ENCODE data around the gene PTGES2. TPM values are rescaled to one million over a fixed set of nuclear protein-coding genes. Genes with fewer than 3 reads are reported as not detected.

Gene PTGES2
- total and polyA plus RNA-seq, 9 of the 15 experiments (the other 6 are each of a cell fraction or from before 2014, with no cell fraction given): 2.4 to 196 (median 90.1) TPM

DNA sequence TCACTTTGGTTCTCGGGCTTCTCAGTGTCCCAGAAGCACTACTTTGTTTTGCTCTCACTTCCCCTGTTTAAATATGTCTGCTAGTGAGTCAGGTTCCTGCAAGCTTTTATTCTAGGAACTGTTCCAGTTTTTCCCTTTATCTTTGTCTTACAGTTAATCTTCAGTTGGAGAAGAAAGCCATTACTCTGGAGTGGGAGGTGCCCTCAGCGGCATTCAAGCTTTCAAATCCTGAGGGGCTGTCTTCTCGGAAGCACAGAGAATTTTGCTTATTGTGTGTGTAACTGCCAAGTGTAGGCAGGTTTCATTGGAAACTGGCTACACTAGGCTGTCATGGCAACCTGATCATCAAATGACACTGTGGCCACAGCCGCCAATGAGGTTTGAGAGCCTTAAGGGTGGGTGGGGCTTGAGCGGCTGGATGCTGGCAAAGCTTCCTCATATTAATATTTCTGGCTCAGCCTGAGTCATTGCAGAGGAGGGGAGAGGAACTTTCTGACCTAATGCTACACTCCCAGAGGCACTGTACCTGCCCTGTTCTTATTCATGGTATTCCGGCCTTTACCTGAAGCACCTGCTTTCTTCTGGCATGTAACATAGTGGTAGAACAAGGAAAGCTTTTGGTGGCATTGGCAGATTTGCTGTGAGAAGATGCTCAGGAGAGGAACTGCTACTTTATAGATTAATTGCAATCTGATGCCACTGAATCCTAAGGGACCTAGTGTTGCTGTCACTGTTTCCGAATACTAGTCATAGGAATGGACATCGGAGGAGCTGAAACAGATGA, 33.2 kb downstream of the PTGES2 start (continued):
- TF ChIP-seq JUND (IDR thresholded peaks at IDR 0.05; ENCODE audit: borderline replicate concordance, low read depth, low read length): 0 out of 2 replicates have a peak, but pooled peaks have one; percentile 24
- TF ChIP-seq JUND (tag; IDR thresholded peaks at IDR 0.05; ENCODE audit: borderline replicate concordance, low read depth, low read length): peak; percentile 60; the same call in 1 of the 3 replicates
- peak; percentile 85 for TF ChIP-seq NFIC (IDR thresholded peaks at IDR 0.05)
- peak; percentile 91 for TF ChIP-seq ARID1B (IDR thresholded peaks at IDR 0.05)
- TF ChIP-seq RBM17 (IDR thresholded peaks at IDR 0.05; ENCODE audit: borderline replicate concordance, low read depth, low read length): no peak
- no peak for TF ChIP-seq HNRNPH1 (optimal IDR thresholded peaks at IDR 0.05; ENCODE audit: low read depth, low read length)
- TF ChIP-seq, protein P1, sequence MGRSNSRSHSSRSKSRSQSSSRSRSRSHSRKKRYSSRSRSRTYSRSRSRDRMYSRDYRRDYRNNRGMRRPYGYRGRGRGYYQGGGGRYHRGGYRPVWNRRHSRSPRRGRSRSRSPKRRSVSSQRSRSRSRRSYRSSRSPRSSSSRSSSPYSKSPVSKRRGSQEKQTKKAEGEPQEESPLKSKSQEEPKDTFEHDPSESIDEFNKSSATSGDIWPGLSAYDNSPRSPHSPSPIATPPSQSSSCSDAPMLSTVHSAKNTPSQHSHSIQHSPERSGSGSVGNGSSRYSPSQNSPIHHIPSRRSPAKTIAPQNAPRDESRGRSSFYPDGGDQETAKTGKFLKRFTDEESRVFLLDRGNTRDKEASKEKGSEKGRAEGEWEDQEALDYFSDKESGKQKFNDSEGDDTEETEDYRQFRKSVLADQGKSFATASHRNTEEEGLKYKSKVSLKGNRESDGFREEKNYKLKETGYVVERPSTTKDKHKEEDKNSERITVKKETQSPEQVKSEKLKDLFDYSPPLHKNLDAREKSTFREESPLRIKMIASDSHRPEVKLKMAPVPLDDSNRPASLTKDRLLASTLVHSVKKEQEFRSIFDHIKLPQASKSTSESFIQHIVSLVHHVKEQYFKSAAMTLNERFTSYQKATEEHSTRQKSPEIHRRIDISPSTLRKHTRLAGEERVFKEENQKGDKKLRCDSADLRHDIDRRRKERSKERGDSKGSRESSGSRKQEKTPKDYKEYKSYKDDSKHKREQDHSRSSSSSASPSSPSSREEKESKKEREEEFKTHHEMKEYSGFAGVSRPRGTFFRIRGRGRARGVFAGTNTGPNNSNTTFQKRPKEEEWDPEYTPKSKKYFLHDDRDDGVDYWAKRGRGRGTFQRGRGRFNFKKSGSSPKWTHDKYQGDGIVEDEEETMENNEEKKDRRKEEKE (IDR thresholded peaks at IDR 0.05; ENCODE audit: borderline replicate concordance in 1 of 2, control insufficient read depth in 1 of 2, low read depth in 2 of 2, low read length in 1 of 2): no peak
- peak; percentile 88; the same call in 1 of the 2 replicates for TF ChIP-seq GTF2E2 (tag; IDR thresholded peaks at IDR 0.05)
- TF ChIP-seq HMG20A (CRISPR knock-in tag; conservative IDR thresholded peaks at IDR 0.05): no peak
- TF ChIP-seq, protein P2, sequence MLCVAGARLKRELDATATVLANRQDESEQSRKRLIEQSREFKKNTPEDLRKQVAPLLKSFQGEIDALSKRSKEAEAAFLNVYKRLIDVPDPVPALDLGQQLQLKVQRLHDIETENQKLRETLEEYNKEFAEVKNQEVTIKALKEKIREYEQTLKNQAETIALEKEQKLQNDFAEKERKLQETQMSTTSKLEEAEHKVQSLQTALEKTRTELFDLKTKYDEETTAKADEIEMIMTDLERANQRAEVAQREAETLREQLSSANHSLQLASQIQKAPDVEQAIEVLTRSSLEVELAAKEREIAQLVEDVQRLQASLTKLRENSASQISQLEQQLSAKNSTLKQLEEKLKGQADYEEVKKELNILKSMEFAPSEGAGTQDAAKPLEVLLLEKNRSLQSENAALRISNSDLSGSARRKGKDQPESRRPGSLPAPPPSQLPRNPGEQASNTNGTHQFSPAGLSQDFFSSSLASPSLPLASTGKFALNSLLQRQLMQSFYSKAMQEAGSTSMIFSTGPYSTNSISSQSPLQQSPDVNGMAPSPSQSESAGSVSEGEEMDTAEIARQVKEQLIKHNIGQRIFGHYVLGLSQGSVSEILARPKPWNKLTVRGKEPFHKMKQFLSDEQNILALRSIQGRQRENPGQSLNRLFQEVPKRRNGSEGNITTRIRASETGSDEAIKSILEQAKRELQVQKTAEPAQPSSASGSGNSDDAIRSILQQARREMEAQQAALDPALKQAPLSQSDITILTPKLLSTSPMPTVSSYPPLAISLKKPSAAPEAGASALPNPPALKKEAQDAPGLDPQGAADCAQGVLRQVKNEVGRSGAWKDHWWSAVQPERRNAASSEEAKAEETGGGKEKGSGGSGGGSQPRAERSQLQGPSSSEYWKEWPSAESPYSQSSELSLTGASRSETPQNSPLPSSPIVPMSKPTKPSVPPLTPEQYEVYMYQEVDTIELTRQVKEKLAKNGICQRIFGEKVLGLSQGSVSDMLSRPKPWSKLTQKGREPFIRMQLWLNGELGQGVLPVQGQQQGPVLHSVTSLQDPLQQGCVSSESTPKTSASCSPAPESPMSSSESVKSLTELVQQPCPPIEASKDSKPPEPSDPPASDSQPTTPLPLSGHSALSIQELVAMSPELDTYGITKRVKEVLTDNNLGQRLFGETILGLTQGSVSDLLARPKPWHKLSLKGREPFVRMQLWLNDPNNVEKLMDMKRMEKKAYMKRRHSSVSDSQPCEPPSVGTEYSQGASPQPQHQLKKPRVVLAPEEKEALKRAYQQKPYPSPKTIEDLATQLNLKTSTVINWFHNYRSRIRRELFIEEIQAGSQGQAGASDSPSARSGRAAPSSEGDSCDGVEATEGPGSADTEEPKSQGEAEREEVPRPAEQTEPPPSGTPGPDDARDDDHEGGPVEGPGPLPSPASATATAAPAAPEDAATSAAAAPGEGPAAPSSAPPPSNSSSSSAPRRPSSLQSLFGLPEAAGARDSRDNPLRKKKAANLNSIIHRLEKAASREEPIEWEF (CRISPR knock-in tag; IDR thresholded peaks at IDR 0.05): no peak
- TF ChIP-seq CC2D1A (IDR thresholded peaks at IDR 0.05): peak; percentile 57; the same call in 1 of the 2 replicates
- TF ChIP-seq NFRKB (IDR thresholded peaks at IDR 0.05; ENCODE audit: low read depth): no peak; the same call in 1 of the 2 replicates
- TF ChIP-seq, protein P3, sequence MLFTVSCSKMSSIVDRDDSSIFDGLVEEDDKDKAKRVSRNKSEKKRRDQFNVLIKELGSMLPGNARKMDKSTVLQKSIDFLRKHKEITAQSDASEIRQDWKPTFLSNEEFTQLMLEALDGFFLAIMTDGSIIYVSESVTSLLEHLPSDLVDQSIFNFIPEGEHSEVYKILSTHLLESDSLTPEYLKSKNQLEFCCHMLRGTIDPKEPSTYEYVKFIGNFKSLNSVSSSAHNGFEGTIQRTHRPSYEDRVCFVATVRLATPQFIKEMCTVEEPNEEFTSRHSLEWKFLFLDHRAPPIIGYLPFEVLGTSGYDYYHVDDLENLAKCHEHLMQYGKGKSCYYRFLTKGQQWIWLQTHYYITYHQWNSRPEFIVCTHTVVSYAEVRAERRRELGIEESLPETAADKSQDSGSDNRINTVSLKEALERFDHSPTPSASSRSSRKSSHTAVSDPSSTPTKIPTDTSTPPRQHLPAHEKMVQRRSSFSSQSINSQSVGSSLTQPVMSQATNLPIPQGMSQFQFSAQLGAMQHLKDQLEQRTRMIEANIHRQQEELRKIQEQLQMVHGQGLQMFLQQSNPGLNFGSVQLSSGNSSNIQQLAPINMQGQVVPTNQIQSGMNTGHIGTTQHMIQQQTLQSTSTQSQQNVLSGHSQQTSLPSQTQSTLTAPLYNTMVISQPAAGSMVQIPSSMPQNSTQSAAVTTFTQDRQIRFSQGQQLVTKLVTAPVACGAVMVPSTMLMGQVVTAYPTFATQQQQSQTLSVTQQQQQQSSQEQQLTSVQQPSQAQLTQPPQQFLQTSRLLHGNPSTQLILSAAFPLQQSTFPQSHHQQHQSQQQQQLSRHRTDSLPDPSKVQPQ (CRISPR knock-in tag; IDR thresholded peaks at IDR 0.05; ENCODE audit: borderline replicate concordance): no peak
- TF ChIP-seq ILK (tag; IDR thresholded peaks at IDR 0.05; ENCODE audit: borderline replicate concordance, low read depth): no peak
- no peak for TF ChIP-seq TCF7L2 (IDR thresholded peaks at IDR 0.05; ENCODE audit: low read depth, low read length)
- TF ChIP-seq KDM2B (CRISPR knock-in tag; IDR thresholded peaks at IDR 0.05): no peak
